ENCODE measurements around the gene ZFPM1.

DNA sequence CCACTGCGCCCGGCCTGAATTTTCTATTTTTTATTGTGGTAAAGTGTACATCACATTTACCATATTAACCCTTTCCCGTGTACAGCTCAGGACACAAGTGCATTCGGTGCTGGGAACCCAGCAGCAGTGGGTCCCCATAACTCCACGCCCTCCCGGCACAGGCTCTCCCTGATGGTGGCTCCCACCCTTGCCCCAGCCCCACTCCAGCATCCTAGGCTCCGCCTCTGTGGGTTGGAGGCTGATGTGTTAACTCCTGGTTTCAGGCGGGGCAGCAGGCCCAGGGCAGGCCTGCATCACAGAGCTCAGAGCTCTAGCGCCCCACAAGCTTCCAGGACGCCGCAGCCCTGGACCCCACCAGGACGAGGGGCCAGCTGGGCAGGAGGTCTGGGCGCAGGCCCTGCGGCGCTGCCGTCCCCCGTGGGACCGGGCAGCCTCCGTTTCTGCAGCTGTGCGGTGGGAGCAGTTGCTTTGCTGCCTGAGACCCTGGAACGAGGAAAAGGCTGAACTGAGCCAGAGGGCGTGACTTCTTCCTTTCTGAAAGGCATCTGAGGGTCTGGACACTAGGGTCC, 19.6 kb downstream of the ZFPM1 start:
- TF ChIP-seq, protein P1, sequence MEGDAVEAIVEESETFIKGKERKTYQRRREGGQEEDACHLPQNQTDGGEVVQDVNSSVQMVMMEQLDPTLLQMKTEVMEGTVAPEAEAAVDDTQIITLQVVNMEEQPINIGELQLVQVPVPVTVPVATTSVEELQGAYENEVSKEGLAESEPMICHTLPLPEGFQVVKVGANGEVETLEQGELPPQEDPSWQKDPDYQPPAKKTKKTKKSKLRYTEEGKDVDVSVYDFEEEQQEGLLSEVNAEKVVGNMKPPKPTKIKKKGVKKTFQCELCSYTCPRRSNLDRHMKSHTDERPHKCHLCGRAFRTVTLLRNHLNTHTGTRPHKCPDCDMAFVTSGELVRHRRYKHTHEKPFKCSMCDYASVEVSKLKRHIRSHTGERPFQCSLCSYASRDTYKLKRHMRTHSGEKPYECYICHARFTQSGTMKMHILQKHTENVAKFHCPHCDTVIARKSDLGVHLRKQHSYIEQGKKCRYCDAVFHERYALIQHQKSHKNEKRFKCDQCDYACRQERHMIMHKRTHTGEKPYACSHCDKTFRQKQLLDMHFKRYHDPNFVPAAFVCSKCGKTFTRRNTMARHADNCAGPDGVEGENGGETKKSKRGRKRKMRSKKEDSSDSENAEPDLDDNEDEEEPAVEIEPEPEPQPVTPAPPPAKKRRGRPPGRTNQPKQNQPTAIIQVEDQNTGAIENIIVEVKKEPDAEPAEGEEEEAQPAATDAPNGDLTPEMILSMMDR (IDR thresholded peaks at IDR 0.05), result no peak
- TF ChIP-seq POLR2A (IDR thresholded peaks at IDR 0.05) (no peak), EP300 (IDR thresholded peaks at IDR 0.05) (no peak), POLR2AphosphoS5 (IDR thresholded peaks at IDR 0.05) (no peak)
